Occipital lobe (tissue), 2 donors: ENCODE results near the gene RCAN2. TPM values are rescaled to one million over a fixed set of nuclear protein-coding genes. Genes with fewer than 3 reads are reported as not detected.

Source experiments
- DNase-seq: peaks from one replicate; lab custom pipeline; 2025; lab: John Stamatoyannopoulos, UW
- total RNA-seq: library from RNA; depleted of rRNA; stranded (reverse); fragments of >200 nt; gene quantifications from one replicate; pipeline ENCODE4 v1.2.3, GENCODE V29; 2014

RCAN2 gene
- total RNA-seq = 7.0 TPM

DNA sequence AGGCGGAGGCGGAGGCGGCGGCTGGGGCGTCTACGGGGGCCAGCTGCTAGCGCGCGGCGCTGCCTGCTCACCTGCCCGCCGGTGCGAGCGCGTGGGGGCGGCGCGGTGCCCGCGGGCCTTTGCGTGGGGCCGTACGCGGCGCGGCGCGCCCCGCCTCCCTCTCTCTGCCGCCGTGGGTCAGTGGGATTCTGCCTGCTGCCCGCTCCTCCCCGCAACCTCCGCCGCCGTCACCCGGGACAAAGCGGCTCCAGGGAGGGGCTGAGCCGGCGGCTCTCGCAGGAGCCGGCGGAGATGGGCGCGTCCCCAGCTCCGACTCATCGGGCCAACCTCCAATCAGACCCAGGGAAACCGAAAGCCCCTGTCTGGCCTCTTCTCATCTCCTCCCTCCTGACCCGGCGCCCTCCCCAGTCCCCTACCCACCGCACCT lies at the start of gene RCAN2:
RCAN2 (minus strand) TSS at position 249 of the 427 bp plus-strand sequence.
- peak; percentile 67 for DNase-seq

GRCh38 chr6:46539866-46540265 lies 48.6 kb upstream of the RCAN2 start:
- no peak for DNase-seq

DNA sequence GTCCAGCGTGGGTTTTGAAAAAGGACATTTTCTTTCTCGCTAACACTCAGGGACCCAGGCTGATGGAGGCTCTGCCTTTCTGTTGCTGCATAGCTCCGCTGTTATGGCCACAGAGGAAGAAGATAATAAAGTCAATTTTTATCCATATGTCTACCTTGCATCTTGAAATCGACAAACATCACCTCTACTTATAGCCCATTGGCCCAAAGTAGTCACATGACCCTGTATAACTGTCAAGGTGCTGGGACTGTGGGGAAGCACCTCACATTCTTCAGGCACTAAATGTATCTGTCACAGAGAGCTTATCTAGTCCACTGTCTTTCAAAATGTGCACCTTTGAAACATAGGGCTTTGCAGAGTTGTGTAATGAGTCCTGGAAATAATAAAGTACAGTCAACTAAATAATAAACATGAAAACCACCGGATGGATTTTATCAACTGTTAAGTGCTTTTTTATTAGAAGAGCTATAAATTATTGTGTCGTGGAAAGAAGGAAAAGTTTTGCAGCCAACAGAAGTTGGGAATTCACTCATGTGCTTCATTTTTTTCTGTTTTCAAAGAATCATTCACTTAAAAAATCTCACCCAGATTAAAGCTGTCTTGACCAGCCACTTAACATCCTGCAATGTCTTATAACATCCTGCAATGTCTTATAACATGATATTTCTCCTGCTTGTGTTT lies 47.7 kb upstream of the RCAN2 start:
- no peak for DNase-seq

DNA sequence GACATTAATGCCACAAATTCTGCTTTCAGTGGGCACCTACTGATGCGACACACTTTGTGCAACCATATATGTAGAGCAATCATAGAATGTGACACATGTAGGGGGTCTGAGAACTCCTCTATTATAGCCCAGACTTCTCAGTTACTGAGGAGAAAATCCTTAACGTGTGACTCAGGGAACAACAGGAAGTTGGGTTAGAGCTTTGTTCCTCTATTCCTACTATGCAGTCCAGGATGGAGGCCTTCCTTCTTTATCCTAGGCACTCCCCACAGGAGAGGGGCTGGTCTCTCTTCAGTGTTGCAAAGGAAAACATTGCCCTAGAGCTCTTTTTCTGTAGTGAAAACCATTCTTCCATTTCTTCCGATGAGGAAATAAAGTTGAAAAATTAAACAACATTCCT lies 39.6 kb upstream of the RCAN2 start:
- DNase-seq = no peak

DNA sequence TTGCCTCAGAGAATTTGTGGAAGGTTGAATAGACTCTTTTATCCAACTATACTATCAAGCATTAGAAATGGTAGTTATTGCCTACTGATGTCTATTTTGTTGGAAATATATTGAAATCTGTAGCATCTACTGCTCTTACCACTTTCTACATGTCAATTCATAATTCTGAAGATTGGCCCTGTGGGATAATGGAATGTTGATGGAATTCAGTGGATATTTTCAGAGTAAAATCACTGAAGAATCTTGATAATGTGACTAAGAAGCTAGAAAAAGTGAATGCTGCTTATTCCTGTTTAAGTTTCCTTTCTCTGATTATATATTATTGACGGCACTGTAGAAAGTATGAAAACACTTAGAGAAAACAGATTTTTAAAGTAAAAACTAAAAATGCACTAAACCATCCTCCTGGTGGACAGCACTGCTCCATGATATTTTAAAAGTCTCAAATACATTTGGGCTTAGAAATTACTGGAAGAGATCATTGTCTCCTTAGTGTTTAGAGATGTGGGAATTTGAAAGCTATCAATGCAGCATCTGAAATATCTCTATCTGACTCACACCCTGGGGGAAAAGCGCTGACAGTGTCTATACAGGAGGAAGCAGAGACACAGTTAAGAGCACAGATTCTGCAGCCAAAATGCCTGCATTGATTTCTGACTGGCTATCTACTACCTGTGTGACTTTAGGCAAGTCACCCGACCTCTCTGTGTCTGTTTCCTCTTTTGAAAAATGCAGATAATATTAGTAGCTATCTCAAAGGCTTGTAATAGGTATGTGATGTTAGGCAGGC lies 37.9 kb upstream of the RCAN2 start:
- DNase-seq = no peak

- no peak for DNase-seq
These were observed 35.4 kb upstream of the RCAN2 start for GRCh38 chr6:46526607-46527006.

GRCh38 chr6:46525583-46525982 lies 34.3 kb upstream of the RCAN2 start:
- no peak for DNase-seq

- DNase-seq = no peak
These were observed 30.3 kb upstream of the RCAN2 start for GRCh38 chr6:46521464-46521971.

GRCh38 chr6:46517202-46517601 lies 26.0 kb upstream of the RCAN2 start:
- no peak for DNase-seq

GRCh38 chr6:46513533-46513932 lies 22.3 kb upstream of the RCAN2 start:
- DNase-seq = no peak

- no peak for DNase-seq
These were observed 20.1 kb upstream of the RCAN2 start for GRCh38 chr6:46511320-46511719.

DNA sequence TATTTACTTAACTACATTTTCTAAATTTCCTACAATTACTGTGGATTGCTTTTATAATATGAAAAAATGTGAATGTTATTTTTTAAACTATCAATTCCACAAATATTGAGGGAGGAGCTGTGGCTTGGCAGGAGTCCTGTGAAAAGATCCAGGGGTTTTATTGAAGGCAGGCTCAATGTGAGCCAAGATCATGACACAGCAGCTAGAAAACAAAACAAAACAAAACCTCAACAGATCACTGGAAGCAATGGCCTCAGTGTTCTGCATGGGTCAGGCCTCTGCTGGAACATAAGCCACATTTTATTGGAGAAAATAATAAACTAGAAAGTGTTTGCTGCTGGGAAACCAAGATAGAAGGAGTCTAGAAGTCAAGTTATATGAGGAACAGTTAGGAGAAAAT lies 19.4 kb upstream of the RCAN2 start:
- no peak for DNase-seq

GRCh38 chr6:46509981-46510510 lies 18.8 kb upstream of the RCAN2 start:
- DNase-seq = no peak

- no peak for DNase-seq
These were observed 17.8 kb upstream of the RCAN2 start for GRCh38 chr6:46509063-46509462.

DNA sequence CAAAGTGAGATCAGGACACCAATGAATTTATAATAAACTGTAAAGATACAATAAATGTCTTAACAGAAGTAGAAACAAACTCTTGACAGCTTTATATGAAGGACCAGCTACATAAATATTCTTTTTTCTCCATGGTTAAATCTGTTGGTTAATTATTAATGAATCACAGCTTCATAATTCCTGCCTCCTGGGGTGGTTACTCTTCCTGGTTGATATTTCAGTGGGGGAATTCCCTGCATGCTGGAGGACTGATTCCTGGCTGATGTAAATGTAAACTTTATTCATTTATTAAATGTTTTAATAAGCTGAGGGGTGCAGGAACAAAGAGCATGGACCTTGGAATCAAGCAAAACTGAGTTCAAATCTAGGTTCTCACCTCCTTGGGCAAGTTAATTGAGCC lies 16.2 kb upstream of the RCAN2 start:
- no peak for DNase-seq

- no peak for DNase-seq
These were observed 14.7 kb upstream of the RCAN2 start for GRCh38 chr6:46505693-46506512.

- DNase-seq = no peak
These were observed 13.0 kb upstream of the RCAN2 start for GRCh38 chr6:46504242-46504641.

DNA sequence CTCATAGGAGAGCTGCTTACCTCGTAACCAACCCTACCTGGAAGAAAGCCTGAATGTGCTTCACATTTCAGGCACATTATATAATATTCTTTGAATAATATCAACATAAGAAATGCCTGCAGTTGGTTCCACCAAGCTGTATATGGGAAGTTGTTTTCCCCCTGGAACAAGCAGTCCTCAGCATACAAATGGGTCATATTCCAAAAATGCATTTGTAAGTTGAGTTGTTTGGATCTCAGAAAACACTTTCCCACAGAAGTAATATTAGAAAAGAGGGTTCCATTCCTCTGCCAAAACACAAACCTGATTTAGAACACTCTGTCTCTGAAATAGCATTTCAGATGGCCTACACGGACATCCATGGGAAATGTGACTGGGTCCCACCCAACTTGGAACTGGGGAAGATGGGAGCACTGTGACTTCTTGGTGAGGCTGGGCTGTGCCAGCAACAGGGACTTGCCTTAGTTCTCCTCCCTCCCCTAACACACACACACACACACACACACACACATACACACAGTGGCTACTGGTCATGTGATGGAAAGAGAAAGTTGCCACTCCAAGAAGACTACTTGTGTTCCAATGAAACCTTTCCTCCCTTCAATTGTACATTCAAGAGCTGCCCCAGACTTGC lies 11.4 kb upstream of the RCAN2 start:
- no peak for DNase-seq

DNA sequence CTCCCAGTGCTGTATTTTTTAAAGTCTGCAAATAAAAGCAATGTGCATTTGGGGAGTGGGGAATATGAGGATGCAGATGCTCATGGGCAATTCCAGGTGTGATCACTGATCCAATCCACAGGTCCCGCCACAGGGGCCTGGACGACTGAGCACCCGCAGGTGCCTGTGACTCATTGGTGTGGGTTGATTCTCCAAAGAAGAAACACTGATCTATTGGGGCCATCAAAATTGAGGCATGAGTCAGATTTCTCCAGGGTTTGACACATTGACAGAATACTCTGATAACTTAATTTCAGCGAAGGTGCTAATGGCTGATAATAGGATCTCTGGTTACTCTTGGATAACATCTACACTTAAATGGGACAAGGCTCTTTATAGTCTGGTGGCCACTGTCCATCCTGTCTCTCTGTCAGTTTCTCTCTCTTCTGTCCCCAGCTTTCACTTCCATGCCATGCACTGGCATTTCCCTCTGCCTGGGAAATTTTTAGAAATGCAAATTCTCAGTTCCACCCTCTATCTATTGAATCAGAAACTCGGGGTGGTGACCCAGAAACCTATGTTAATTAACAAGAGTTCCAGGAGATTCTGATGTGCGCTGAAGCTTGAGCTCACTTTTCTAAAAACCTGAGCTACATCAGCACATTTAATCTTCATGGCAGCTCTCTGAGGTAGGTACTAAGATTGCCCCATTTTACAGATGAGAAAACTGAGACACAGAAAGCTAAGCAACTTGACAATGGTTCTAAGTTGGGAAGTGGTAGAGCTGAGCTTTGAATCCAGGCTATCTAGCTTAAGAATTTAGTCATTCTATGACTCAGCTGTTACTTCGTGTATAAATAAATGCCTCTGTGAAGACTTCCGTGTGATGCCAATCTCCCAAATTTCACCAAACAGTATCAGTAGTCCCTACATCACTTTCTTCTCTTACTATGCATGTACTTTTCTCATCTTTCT lies 10.2 kb upstream of the RCAN2 start:
- no peak for DNase-seq

GRCh38 chr6:46500382-46500781 lies 9.1 kb upstream of the RCAN2 start:
- no peak for DNase-seq
